Ishikawa (cell line): ENCODE data around the gene ERBB3.

Experiments
- CEBPB ChIP-seq: IDR thresholded peaks from 2 replicates; pipeline ENCODE4 v1.6.1; 2012
- EP300 ChIP-seq: IDR thresholded peaks from 2 replicates; pipeline ENCODE4 v1.6.1; 2012; ENCODE audit warnings: borderline replicate concordance
- MAX ChIP-seq: IDR thresholded peaks from 2 replicates; pipeline ENCODE4 v1.6.1; 2012
- NFIC ChIP-seq: IDR thresholded peaks from 2 replicates; pipeline ENCODE4 v1.6.1; 2012
- RAD21 ChIP-seq: IDR thresholded peaks from 2 replicates; pipeline ENCODE4 v1.6.1; 2012; ENCODE audit warnings: low read depth
- REST ChIP-seq: IDR thresholded peaks from 2 replicates; pipeline ENCODE4 v1.6.1; 2012; ENCODE audit warnings: low read depth, mild to moderate bottlenecking
- TAF1 ChIP-seq: IDR thresholded peaks from 2 replicates; pipeline ENCODE4 v1.6.1; 2012; ENCODE audit warnings: low read depth, mild to moderate bottlenecking
- TCF12 ChIP-seq: IDR thresholded peaks from 2 replicates; pipeline ENCODE4 v1.6.1; 2012; ENCODE audit warnings: low read depth
- TEAD4 ChIP-seq: IDR thresholded peaks from 2 replicates; pipeline ENCODE4 v1.6.1; 2012
- YY1 ChIP-seq: IDR thresholded peaks from 2 replicates; pipeline ENCODE4 v1.6.1; 2012; ENCODE audit warnings: low read depth

- TF ChIP-seq EP300 = no peak
- no peak for TF ChIP-seq REST
- no peak for TF ChIP-seq NFIC
- no peak for TF ChIP-seq CEBPB
- no peak for TF ChIP-seq TAF1
- TF ChIP-seq TEAD4 = no peak
- TF ChIP-seq YY1 = no peak
- no peak for TF ChIP-seq RAD21
- TF ChIP-seq TCF12 = no peak
- TF ChIP-seq MAX = no peak
Observed at GRCh38 chr12:56042843-56043242, 37.1 kb upstream of the ERBB3 start.
